Astrocyte of the spinal cord (primary cell): ENCODE measurements around the gene ARHGEF38.

Source experiments
- DNase-seq: peaks from one replicate; pipeline ENCODE4 v3.0.0; 2011; ENCODE audit warnings: low read depth, low spot score
- H3K4me3 ChIP-seq: 2 replicates; pipeline ENCODE4 v1.5.1; 2011; ENCODE audit warnings: low read depth, mild to moderate bottlenecking, low read length, moderate library complexity
- in situ Hi-C: cut with HindIII; loops from 2 replicates; pipeline ENCODE4 v1.10.0; 2017; ENCODE audit warnings: low sequenced_read_pairs
- TF ChIP-seq, protein P1 (sequence below): IDR thresholded peaks from 2 replicates; pipeline ENCODE4 v1.5.1; 2012; ENCODE audit warnings: low read depth, mild to moderate bottlenecking, low read length, inconsistent platforms

The ARHGEF38 gene

DNA sequence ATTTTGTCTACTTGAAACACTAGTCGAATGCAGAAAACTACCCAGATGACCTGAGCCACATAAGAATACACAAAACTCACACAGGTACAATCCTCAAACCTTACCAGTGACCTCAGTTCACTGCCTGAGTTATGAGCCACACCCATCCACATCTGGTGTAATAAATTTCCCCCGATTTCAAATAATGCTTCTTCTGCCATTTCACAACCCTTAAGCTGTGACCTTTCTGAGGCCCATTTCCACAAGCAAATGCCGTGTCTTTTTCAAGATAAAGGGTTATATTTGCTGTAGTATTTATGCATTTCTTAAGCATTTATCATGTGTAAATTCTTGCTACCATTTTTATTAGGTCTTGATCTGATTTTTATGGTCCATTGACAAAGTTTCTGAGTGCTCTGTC is 1.8 kb upstream of the ARHGEF38 start:
- DNase-seq: no peak
- H3K4me3 ChIP-seq: no peak overlapping the region
- in situ Hi-C loops: no loop called here
- TF ChIP-seq, protein P1, sequence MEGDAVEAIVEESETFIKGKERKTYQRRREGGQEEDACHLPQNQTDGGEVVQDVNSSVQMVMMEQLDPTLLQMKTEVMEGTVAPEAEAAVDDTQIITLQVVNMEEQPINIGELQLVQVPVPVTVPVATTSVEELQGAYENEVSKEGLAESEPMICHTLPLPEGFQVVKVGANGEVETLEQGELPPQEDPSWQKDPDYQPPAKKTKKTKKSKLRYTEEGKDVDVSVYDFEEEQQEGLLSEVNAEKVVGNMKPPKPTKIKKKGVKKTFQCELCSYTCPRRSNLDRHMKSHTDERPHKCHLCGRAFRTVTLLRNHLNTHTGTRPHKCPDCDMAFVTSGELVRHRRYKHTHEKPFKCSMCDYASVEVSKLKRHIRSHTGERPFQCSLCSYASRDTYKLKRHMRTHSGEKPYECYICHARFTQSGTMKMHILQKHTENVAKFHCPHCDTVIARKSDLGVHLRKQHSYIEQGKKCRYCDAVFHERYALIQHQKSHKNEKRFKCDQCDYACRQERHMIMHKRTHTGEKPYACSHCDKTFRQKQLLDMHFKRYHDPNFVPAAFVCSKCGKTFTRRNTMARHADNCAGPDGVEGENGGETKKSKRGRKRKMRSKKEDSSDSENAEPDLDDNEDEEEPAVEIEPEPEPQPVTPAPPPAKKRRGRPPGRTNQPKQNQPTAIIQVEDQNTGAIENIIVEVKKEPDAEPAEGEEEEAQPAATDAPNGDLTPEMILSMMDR: no peak

DNA sequence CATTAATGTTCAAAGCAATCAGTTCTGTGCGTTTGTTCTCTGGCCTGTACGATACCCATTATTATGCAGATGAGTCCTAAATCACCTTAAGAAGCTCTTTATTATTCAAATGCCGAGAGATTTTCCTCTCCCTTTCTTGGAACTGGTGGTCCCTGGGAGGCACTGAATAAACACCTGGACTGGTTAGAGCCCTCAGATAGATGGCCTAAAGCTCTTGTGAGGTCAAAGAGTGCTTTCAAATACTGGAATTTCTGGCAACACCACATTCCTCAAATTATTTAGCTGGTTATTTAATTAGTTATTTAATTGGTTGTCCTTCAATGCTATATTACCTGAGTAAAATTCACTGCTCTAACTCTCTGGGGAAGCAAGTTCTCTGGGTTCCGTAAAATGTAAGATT is 3.0 kb downstream of the ARHGEF38 start:
- no peak for DNase-seq
- TF ChIP-seq, protein P1: no peak
- H3K4me3 ChIP-seq: no peak overlapping the region
- in situ Hi-C loops: no loop called here

DNA sequence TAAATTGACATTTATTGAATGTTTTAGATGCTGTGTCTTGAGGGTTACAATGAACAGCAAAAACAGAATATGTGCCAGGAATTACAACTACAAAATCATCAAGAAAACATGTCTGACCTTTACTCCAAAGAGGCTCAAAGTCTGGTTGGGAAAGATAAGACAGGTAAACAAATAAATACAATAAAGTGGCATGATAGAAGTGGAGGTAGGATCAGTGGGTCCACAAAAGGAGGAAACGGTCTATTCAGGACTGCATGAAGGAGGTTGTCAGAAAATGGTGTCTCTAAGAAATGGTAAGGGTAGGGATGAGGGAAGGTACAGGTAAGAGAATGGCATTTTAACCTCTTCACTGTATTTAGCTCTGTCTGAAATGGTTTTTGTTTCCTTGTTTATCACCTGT is 3.8 kb downstream of the ARHGEF38 start:
- in situ Hi-C loops: no loop called here
- TF ChIP-seq, protein P1: no peak
- DNase-seq: no peak
- no peak overlapping the region for H3K4me3 ChIP-seq

DNA sequence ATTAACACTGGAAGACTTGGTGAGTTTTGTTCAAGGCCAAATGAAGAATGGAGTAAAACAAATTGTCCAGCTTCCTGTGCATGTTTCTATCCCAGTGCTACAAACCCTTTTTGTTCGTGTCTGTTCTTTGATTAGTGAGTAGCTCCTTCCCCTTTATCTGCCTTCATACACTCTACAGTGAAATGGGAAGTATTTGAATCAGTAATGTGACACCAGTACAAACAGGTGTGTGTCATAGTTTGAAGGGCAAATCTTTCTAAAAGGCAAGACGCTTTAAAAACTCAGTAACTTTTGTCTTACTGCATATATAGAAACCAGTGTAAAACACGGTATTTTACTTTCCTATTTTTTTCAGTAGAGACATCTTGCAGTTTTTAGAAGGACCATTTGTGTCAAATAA is 5.9 kb downstream of the ARHGEF38 start:
- no peak for DNase-seq
- in situ Hi-C loops: no loop called here
- TF ChIP-seq, protein P1: no peak
- H3K4me3 ChIP-seq: no peak overlapping the region

DNA sequence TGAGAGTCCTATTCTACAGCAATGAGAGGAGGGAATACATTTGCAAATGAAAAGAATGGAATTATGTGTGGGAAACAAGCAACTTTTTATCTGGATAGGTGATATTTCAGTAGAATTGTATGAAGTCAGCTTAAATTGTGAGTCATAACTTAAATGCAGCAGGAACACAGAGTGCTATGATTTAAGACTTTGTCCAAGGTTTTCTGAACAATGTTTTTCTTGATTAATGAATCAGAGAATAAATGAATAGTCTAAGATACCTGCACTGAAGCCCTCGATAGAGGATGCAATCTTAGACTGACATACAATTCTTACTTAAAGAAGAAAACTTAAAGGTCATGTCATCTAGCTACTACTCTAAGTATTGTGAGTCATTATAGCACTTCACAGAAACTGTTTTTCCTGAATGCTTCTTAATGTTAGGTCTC is 8.0 kb downstream of the ARHGEF38 start:
- H3K4me3 ChIP-seq: no peak overlapping the region
- DNase-seq: peak; percentile 32
- in situ Hi-C loops: no loop called here
- TF ChIP-seq, protein P1: no peak

DNA sequence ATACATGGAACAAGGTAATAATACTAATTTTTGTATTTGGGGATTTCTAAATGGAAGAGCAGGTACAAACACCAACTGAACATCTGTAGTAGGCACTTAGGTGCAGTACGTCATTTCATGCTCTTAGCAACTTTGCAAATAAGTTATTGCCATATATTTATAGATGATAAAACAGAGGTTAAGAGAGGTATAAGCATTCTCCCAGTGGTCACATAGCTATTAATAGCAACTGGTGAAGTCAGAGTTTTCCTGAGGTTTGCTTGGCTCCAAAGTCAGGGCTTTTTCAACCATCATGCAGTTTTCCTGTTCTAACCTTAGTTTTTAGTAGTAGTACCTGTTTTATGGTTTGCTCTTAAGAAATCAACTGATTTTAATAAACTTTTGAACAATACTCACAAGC is 10.9 kb downstream of the ARHGEF38 start:
- in situ Hi-C loops: no loop called here

More for the DNA sequence above, 10.9 kb downstream of the ARHGEF38 start:
- TF ChIP-seq, protein P1: no peak
- DNase-seq: no peak
- H3K4me3 ChIP-seq: no peak overlapping the region
